Endothelial cell (in vitro differentiated cells): ENCODE measurements around the gene PSMG3. TPM values are rescaled to one million over a fixed set of nuclear protein-coding genes. Genes with fewer than 3 reads are reported as not detected.

Experiments
- DNase-seq: peaks from one replicate; pipeline ENCODE4 v3.0.0; 2021; ENCODE audit warnings: low spot score
- H3K27ac Mint-ChIP-seq: one replicate; pipeline ENCODE4 v1.8.0; 2021; ENCODE audit warnings: mixed read lengths, inconsistent platforms; ENCODE audit not compliant: unreplicated experiment
- H3K27me3 Mint-ChIP-seq: one replicate; pipeline ENCODE4 v1.8.0; 2021; ENCODE audit warnings: mild to moderate bottlenecking, moderate library complexity, mixed read lengths, inconsistent platforms; ENCODE audit not compliant: unreplicated experiment
- H3K36me3 Mint-ChIP-seq: one replicate; pipeline ENCODE4 v1.8.0; 2021; ENCODE audit warnings: mild to moderate bottlenecking, low read depth, mixed read lengths, inconsistent platforms; ENCODE audit not compliant: unreplicated experiment
- H3K4me1 Mint-ChIP-seq: one replicate; pipeline ENCODE4 v1.8.0; 2021; ENCODE audit warnings: mild to moderate bottlenecking, mixed read lengths, inconsistent platforms; ENCODE audit not compliant: unreplicated experiment
- H3K4me3 Mint-ChIP-seq: one replicate; pipeline ENCODE4 v1.8.0; 2021; ENCODE audit warnings: mild to moderate bottlenecking, mixed read lengths, inconsistent platforms; ENCODE audit not compliant: unreplicated experiment
- H3K9me3 Mint-ChIP-seq: one replicate; pipeline ENCODE4 v1.8.0; 2021; ENCODE audit warnings: mixed read lengths, inconsistent platforms; ENCODE audit not compliant: unreplicated experiment
- total RNA-seq: library from RNA; stranded (reverse); fragmentation: NEBNext Ultra II Directional; extraction: Animal tissue kit (Norgen Biotek cat#: 25700); gene quantifications from one replicate; pipeline ENCODE4 v1.2.1, GENCODE V29; 2021; ENCODE audit not compliant: unreplicated experiment
- TF ChIP-seq, protein P1 (sequence below): fragments of 200-600 bp; sonication (generic); IDR thresholded peaks from one replicate; pipeline ENCODE4 v1.5.0; 2021; ENCODE audit warnings: antibody characterized with exemption; ENCODE audit not compliant: unreplicated experiment

Gene PSMG3
- total RNA-seq, 1 donor from 2014 or later: 20.3 TPM

DNA sequence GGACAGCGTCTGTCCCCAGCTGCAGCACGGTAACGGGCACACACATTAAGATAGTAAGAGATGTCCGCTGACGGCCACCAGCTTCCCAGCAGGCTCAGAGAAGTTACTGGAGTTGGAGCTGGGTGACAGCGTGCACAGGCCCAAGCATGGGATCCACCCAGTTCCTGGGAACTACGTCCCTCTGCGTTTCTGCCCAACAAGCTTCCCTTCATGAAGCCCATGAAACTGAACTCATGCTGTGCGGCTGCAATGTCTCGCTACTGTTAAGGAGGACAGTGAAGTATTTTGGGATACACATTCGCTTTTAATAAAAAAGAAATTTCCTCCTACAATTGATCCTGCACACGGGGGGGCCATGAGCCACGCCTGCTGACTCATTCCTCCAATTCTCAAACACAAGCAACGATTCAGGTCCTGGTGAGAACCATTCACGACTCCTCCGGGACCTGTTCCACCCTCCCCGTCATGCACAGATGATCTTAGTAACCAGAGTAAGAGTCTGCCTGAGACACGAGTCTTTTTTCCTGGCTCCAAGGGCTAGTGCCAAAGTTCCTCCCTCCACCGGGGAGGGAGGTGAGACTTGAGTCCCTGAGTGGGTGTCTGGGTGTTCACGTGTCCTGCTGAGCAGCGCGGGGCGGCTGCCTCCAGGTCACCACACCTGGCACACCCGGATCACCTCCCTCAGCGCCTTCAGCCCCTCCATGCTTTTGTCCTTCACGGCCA is 2.6 kb downstream of the PSMG3 start:
- DNase-seq: no peak
- Mint-ChIP-seq H3K36me3 (no peaks in the 10 kb centered on the region), H3K27ac (no peak overlapping the region), H3K4me3 (no peak overlapping the region), H3K4me1 (peaks cover 7% of the 10 kb centered on the region), H3K9me3 (no peaks in the 10 kb centered on the region), H3K27me3 (peaks cover 14% of the 10 kb centered on the region)
- TF ChIP-seq, protein P1, sequence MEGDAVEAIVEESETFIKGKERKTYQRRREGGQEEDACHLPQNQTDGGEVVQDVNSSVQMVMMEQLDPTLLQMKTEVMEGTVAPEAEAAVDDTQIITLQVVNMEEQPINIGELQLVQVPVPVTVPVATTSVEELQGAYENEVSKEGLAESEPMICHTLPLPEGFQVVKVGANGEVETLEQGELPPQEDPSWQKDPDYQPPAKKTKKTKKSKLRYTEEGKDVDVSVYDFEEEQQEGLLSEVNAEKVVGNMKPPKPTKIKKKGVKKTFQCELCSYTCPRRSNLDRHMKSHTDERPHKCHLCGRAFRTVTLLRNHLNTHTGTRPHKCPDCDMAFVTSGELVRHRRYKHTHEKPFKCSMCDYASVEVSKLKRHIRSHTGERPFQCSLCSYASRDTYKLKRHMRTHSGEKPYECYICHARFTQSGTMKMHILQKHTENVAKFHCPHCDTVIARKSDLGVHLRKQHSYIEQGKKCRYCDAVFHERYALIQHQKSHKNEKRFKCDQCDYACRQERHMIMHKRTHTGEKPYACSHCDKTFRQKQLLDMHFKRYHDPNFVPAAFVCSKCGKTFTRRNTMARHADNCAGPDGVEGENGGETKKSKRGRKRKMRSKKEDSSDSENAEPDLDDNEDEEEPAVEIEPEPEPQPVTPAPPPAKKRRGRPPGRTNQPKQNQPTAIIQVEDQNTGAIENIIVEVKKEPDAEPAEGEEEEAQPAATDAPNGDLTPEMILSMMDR: no peak

DNA sequence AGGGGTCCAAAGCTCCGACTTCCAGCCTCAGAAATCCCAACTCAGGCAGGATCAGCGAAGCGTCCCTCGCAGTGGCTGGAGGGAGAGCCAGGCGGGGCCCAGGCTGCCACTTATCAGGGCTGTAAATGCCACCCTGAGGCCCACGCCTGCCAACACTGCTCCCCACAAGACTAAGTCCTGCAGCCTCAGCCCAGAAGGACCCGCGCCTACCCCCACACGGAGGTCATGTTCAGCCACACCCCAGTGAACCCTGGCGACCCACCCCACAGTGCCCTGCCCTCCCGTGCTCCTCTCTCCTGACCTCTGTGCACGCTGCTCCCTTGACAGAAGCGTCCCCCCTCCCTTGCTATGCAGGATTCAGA is 3.2 kb downstream of the PSMG3 start:
- Mint-ChIP-seq H3K9me3 (no peaks in the 10 kb centered on the region), H3K36me3 (no peaks in the 10 kb centered on the region), H3K27ac (no peak overlapping the region), H3K4me3 (no peak overlapping the region), H3K4me1 (peaks cover 7% of the 10 kb centered on the region), H3K27me3 (peaks cover 14% of the 10 kb centered on the region)
- DNase-seq: no peak
- TF ChIP-seq, protein P1: no peak

- peaks cover 4% of the 10 kb centered on the region for H3K4me1 Mint-ChIP-seq
- no peak overlapping the region for H3K4me3 Mint-ChIP-seq
Measured at GRCh38 chr7:1564603-1565022, 5.2 kb downstream of the PSMG3 start.

DNA sequence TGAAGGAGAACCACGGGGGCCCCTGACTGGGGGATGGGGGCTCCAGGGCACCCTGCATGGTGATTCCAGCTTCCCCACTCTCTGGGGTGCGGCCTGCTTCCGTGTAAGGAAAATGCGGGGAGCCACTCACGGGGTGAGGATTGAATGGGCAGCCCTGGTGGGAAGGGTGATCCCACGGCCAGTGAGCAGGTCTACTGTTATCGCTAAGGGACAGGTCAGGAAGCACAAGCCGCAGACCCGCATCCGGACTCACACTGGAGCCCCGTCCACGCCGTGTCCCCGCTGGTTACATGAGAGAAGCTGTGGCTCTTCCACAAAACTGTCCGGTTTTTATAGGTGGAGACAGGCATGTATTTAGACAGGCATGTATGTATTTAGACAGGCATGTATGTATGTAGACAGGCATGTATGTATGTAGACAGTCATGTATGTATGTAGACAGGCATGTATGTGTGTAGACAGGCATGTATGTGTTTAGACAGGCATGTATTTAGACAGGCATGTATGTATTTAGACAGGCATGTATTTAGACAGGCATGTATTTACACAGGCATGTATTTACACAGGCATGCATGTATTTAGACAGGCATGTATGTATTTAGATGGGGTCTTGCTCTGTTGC is 5.7 kb downstream of the PSMG3 start:
- H3K4me3 Mint-ChIP-seq: no peak overlapping the region
- TF ChIP-seq, protein P1: no peak
- peaks cover 12% of the 10 kb centered on the region for H3K27me3 Mint-ChIP-seq
- no peak for DNase-seq
- no peaks in the 10 kb centered on the region for H3K36me3 Mint-ChIP-seq
- no peak overlapping the region for H3K27ac Mint-ChIP-seq
- no peaks in the 10 kb centered on the region for H3K9me3 Mint-ChIP-seq
- peaks cover 2% of the 10 kb centered on the region for H3K4me1 Mint-ChIP-seq

More at GRCh38 chr7:1564603-1565022, 5.2 kb downstream of the PSMG3 start:
- TF ChIP-seq, protein P1: no peak
- no peaks in the 10 kb centered on the region for H3K9me3 Mint-ChIP-seq
- H3K27ac Mint-ChIP-seq: no peak overlapping the region
- H3K27me3 Mint-ChIP-seq: peaks cover 13% of the 10 kb centered on the region
- DNase-seq: no peak
- H3K36me3 Mint-ChIP-seq: no peaks in the 10 kb centered on the region

DNA sequence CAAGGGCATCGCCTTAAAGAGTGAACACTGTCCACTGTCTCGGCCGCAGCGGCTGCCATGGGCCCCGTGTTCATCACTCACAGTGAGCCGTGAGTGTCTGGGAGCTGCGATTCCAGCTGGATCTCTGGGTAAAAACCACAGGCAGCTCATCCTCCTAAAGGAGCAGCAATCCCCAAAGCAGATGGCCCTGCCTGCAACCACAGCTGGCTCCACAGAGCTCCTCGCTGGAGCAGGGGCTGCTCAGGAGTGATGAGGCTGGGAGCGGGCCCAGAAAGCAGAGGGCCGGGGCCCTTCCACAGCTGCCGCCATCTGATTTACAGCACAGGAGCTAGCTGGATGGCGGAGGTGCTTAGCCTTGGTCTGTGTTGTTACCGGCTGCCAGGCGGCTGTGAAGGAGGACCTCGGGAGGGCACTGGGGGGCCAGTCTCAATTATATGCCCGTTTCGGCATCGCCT is 7.2 kb downstream of the PSMG3 start:
- H3K27me3 Mint-ChIP-seq: peaks cover 5% of the 10 kb centered on the region
- no peak overlapping the region for H3K27ac Mint-ChIP-seq
- no peak overlapping the region for H3K4me3 Mint-ChIP-seq
- H3K36me3 Mint-ChIP-seq: no peaks in the 10 kb centered on the region
- H3K4me1 Mint-ChIP-seq: no peaks in the 10 kb centered on the region
- TF ChIP-seq, protein P1: no peak
- H3K9me3 Mint-ChIP-seq: no peaks in the 10 kb centered on the region
- no peak for DNase-seq
